Stimulated activated CD8-positive, alpha-beta memory T cell treated with anti-CD3 and anti-CD28 coated beads, Interleukin-12 subunit alpha, Interleukin-12 subunit beta, amount 100 ng/mL, for 4 hours (primary cell): ENCODE results near the gene SLC5A1.
"Not testable (repeated sequence)": the region's sequence is repeated elsewhere in the genome, so short reads cannot be mapped to it uniquely, and the experiment has no call there.

ENCODE experiments used
- DNase-seq: peaks from one replicate; pipeline ENCODE4 v3.0.0-alpha.2; 2020; ENCODE audit warnings: low read depth

Gene SLC5A1

GRCh38 chr22:32144496-32145274 is 101.6 kb downstream of the SLC5A1 start:
- DNase-seq = no peak

- DNase-seq = not testable (repeated sequence)
Observed at GRCh38 chr22:32147128-32147527, 104.1 kb downstream of the SLC5A1 start.

GRCh38 chr22:32148372-32148771 is 105.3 kb downstream of the SLC5A1 start:
- DNase-seq = not testable (repeated sequence)

- DNase-seq = not testable (repeated sequence)
Observed at GRCh38 chr22:32150647-32151046, 107.6 kb downstream of the SLC5A1 start.

- not testable (repeated sequence) for DNase-seq
Observed at GRCh38 chr22:32151641-32152040, 108.6 kb downstream of the SLC5A1 start.

GRCh38 chr22:32154727-32155126 is 111.7 kb downstream of the SLC5A1 start:
- DNase-seq = not testable (repeated sequence)

GRCh38 chr22:32157632-32158031 is 114.6 kb downstream of the SLC5A1 start:
- not testable (repeated sequence) for DNase-seq

DNA sequence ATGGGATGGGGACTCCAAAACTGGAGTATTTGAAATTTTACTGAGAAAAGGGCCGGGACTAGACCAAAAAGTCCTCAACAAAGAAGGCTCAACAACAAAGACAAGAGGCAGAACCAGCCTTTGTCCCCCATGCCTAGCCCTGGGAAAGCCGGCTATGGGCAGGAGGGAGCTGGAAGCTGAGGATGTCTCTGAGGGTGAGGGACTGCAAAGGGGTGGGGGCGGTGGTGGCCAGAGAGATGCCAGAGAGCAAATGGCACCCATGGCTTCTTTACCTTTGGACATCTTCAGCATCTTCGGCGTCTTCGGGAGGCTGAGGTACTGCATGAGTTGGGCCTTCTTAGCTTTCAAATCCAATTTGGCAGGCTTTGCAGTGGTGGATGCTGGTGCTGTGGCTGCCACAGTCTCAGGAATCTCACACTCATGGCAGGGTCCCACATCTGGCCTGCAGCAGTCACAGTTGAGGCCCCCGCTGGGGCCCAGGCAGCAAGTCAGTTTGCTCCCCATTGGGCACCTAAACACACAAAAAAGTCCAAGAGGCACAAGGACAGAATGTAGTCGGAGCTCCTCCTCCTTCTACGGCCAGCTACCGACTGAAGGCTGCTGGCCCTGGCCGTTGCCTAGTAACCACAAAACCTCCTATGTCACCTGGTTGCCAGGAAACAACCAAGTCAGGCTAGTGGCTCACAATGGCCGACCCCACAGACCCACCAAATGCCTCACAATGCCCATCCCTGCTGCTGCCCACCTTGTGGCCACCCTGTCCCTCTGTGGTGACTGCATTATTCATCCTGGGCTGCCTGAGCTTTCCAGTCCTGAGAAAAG is 115.9 kb downstream of the SLC5A1 start, which contains the start of gene C22orf42:
TSS of gene C22orf42 (minus strand) at position 592 of the 822 bp plus-strand sequence. CDS start at position 504, 88 bp downstream.
- DNase-seq = no peak

DNA sequence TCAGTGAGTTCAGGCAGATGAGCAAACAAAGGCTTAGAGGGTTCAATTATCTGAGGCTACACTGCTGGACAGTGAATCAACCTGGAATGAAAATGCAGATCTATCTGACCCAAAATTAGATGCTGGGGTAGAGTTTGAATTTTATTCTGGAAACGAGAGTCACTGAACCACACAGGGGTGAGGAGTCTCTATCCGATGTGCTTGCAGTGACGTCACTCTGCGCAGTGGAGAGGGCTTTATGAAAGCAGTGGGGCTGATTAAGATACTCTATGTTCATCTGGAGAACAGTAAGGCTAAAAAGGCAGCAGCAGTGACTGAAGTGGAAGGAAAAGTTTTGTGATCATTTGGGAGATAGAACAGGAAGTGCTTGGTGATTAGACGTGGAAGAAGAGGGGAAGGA is 117.3 kb downstream of the SLC5A1 start:
- not testable (repeated sequence) for DNase-seq
